HEK293T (cell line): Measurements from ENCODE around the gene RNU7-1.

Experiments used
- BHLHE40 ChIP-seq: fragments of 450-650 bp; IDR thresholded peaks from 2 replicates; pipeline ENCODE4 v1.6.1; 2016; ENCODE audit warnings: mild to moderate bottlenecking, moderate library complexity, borderline replicate concordance
- ELF4 ChIP-seq: fragments of 450-650 bp; IDR thresholded peaks from 2 replicates; pipeline ENCODE4 v1.6.1; 2017; ENCODE audit warnings: antibody characterized with exemption
- FOXM1 ChIP-seq: fragments of 450-650 bp; IDR thresholded peaks from 2 replicates; pipeline ENCODE4 v1.6.1; 2017; ENCODE audit warnings: mild to moderate bottlenecking, borderline replicate concordance
- HDGF ChIP-seq: fragments of 450-650 bp; IDR thresholded peaks from 2 replicates; pipeline ENCODE4 v1.6.1; 2017; ENCODE audit warnings: antibody characterized with exemption, borderline replicate concordance
- L3MBTL2 ChIP-seq: fragments of 450-650 bp; conservative IDR thresholded peaks from 2 replicates; pipeline ENCODE4 v1.6.1; 2016; ENCODE audit warnings: mild to moderate bottlenecking
- SUZ12 ChIP-seq: fragments of 450-650 bp; IDR thresholded peaks from 2 replicates; pipeline ENCODE4 v1.6.1; 2016; ENCODE audit warnings: mild to moderate bottlenecking
- TARDBP ChIP-seq: fragments of 450-650 bp; IDR thresholded peaks from 2 replicates; pipeline ENCODE4 v1.6.1; 2016

DNA sequence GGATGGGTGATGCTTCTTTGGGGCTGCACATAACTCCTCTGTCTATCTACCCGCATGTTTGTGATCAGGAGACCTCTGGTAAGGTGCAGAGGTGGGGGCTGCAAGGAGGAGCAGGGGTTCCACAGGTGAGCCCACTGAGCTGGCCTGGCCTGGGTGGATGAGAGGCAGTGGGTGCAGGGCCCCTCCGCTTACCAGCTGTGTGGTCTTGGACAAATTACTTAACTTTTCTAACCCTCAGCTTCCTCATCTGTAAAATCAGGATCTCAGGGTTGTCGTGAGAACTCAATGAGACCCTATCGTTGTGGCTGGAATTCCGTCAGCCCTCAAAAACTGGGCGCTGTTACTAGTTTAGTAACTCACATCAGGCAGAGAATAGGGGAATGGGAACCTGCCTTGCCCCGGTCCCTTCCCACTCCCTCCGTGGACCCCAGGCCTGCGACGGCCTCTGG is 15.0 kb downstream of the RNU7-1 start:
- no peak for TF ChIP-seq BHLHE40
- TF ChIP-seq TARDBP = no peak
- TF ChIP-seq SUZ12 = no peak
- no peak for TF ChIP-seq L3MBTL2
- TF ChIP-seq FOXM1 = no peak
- TF ChIP-seq ELF4 = no peak
- TF ChIP-seq HDGF = no peak
